Measurements from ENCODE around the gene ZIC1. TPM values are rescaled to one million over a fixed set of nuclear protein-coding genes. Genes with fewer than 3 reads are reported as not detected.

The ZIC1 gene
- total RNA-seq, 1 experiment from 2014 or later: not detected

DNA sequence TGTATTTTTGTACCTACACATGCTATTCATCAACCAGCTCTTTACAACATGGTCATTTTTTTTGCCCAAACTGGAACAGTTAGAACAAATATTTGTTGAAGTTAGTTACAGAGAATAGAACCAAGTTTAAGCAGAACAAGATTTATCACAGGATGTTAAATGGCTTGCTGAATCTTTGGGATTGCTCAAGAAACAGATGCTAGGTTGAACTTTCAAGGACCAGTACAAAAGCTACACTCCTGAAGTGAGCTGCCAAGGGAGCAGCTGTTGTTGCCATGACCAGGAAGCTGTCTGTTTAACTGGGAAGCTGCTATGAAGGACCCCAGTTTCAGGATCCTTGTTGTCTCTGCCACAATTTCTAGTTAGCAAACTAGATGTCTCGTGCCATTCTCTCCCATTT is 53.7 kb downstream of the ZIC1 start:
- H3K9me2 ChIP-seq (ENCODE audit: insufficient read depth): no peaks in the 10 kb centered on the region
- POLR2A ChIA-PET: no interaction called here
- H3K4me3 ChIP-seq (replicated peaks in 1 of 2; ENCODE audit: low read depth in 1 of 2, low read length in 2 of 2): no peak overlapping the region
- TF ChIP-seq ELF1 (IDR thresholded peaks at IDR 0.05; ENCODE audit: borderline replicate concordance, low read depth) (no peak), SRF (IDR thresholded peaks at IDR 0.05; ENCODE audit: low read depth) (no peak), ZNF274 (IDR thresholded peaks at IDR 0.05; ENCODE audit: low read depth, low read length) (no peak), CEBPB (IDR thresholded peaks at IDR 0.05; ENCODE audit: low read depth) (no peak), ZFX (IDR thresholded peaks at IDR 0.05) (no peak)
- H4K20me1 ChIP-seq (ENCODE audit: insufficient read depth): no peaks in the 10 kb centered on the region
- H2AFZ ChIP-seq (ENCODE audit: low read depth, low read length, poor library complexity, severe bottlenecking): no peak overlapping the region
- RAD21 ChIA-PET (ENCODE audit: low non-redundant PET in 1 of 2, low total read pairs in 2 of 2, uncharacterized antibody in 2 of 2, unreplicated experiment in 2 of 2): no interaction called here
- H3K27me3 ChIP-seq (ENCODE audit: insufficient read depth, low read length): no peaks in the 10 kb centered on the region
- H3K9ac ChIP-seq (ENCODE audit: low read length): no peak overlapping the region
- DNase-seq (ENCODE audit: low read depth, low spot score) (no peak), ATAC-seq (no peak)
- H3K4me2 ChIP-seq (ENCODE audit: low read length): no peak overlapping the region
- no peaks in the 10 kb centered on the region for H3K79me2 ChIP-seq (ENCODE audit: insufficient read depth, low read length)
- no peak overlapping the region for H3K27ac ChIP-seq (ENCODE audit: low read depth, low read length)
- intact Hi-C loops (cut with micrococcal nuclease): no loop called here
- BruUV-seq (replicated peaks): no TSS peak
- H3K9me3 ChIP-seq (ENCODE audit: control insufficient read depth in 1 of 2, insufficient read depth in 1 of 2, low read depth in 1 of 2, low read length in 2 of 2): no peaks in the 10 kb centered on the region
- CTCF ChIA-PET: no interaction called here
- H3K4me1 ChIP-seq (ENCODE audit: control insufficient read depth in 1 of 2, insufficient read depth in 2 of 2, low read length in 2 of 2): no peaks in the 10 kb centered on the region
- no peaks in the 10 kb centered on the region for H3K36me3 ChIP-seq (ENCODE audit: control insufficient read depth in 1 of 2, insufficient read depth in 2 of 2, low read length in 2 of 2)

Other genes with a start within 250 kb of the ZIC1 start
- not detected for gene ZIC4, start 2.8 kb upstream of the ZIC1 start, total RNA-seq (2021; ENCODE audit: unreplicated experiment)

Data from HCT116 (cell line).